Panc1 (cell line): ENCODE measurements around the gene TMEM256. TPM values are rescaled to one million over a fixed set of nuclear protein-coding genes. Genes with fewer than 3 reads are reported as not detected.

Experiments used
- ATAC-seq: fragments of 200-7000 bp; cut with Tn5 transposase; 2 replicates; pipeline ENCODE4 v1.9.1; 2020; ENCODE audit warnings: mild to moderate bottlenecking, moderate library complexity
- BruUV-seq: library from RNA; stranded (reverse); fragments of 400-500 nt; replicated peaks from 2 replicates; lab custom pipeline; 2021; lab: Mats Ljungman, UMichigan
- CTCF ChIA-PET: fragments of 300-600 bp; sonication (Branson Sonifier 250); formaldehyde crosslinking; loops from one replicate; lab custom pipeline; 2022; ENCODE audit warnings: antibody characterized with exemption; lab: Charles Lee
- POLR2A ChIA-PET: fragments of 300-600 bp; sonication (Branson Sonifier 250); formaldehyde crosslinking; loops from one replicate; lab custom pipeline; 2022; ENCODE audit warnings: antibody characterized with exemption; lab: Charles Lee
- DNase-seq: peaks from one replicate; pipeline ENCODE4 v3.0.0-alpha.2; 2010; ENCODE audit warnings: low read depth, low spot score
- H3K27ac ChIP-seq: 2 replicates; pipeline ENCODE4 v1.5.1; 2011; ENCODE audit warnings: mild to moderate bottlenecking, low read length, inconsistent platforms
- H3K27me3 ChIP-seq: fragments of 200-500 bp; sonication (Bioruptor generic); 2 replicates; pipeline ENCODE4 v1.6.0; 2014; ENCODE audit warnings: low read length, inconsistent platforms; ENCODE audit not compliant: control insufficient read depth, insufficient read depth
- H3K36me3 ChIP-seq: fragments of 200-500 bp; sonication (Bioruptor generic); 2 replicates; pipeline ENCODE4 v1.5.1; 2014; ENCODE audit warnings: inconsistent platforms, mild to moderate bottlenecking, low read length, moderate library complexity; ENCODE audit not compliant: control insufficient read depth, insufficient read depth
- H3K4me1 ChIP-seq: 2 replicates; pipeline ENCODE4 v1.5.1; 2011; ENCODE audit warnings: inconsistent platforms, mild to moderate bottlenecking, low read length, moderate library complexity; ENCODE audit not compliant: control insufficient read depth, insufficient read depth
- H3K4me3 ChIP-seq, 2 experiments: 2 replicates each; pipeline ENCODE4 v1.5.1; 2011 to 2012; ENCODE audit warnings: low read depth in 2 of 2, low read length in 2 of 2, mild to moderate bottlenecking in 2 of 2, inconsistent platforms in 1 of 2, moderate library complexity in 1 of 2
- H3K9me3 ChIP-seq: fragments of 200-500 bp; sonication (Bioruptor generic); 2 replicates; pipeline ENCODE4 v1.5.1; 2014; ENCODE audit warnings: low read depth, mild to moderate bottlenecking, inconsistent platforms, low read length, moderate library complexity; ENCODE audit not compliant: control insufficient read depth, insufficient read depth
- CTCF ChIP-seq: fragments of 450-650 bp; IDR thresholded peaks from 2 replicates; pipeline ENCODE4 v1.5.1; 2017; ENCODE audit warnings: mild to moderate bottlenecking
- POLR2AphosphoS5 ChIP-seq: IDR thresholded peaks from 2 replicates; pipeline ENCODE4 v1.6.1; 2012; ENCODE audit warnings: mild to moderate bottlenecking, low read depth, low read length, moderate library complexity
- REST ChIP-seq, 2 experiments: IDR thresholded peaks; 2 replicates each; pipeline ENCODE4 v1.6.1; 2011 to 2012; ENCODE audit warnings: low read depth in 2 of 2, control low read depth in 1 of 2, low read length in 1 of 2, mild to moderate bottlenecking in 1 of 2, moderate library complexity in 1 of 2; ENCODE audit not compliant: insufficient read depth in 1 of 2
- SIN3A ChIP-seq: IDR thresholded peaks from 2 replicates; pipeline ENCODE4 v1.6.1; 2012; ENCODE audit warnings: low read depth, mild to moderate bottlenecking, low read length, moderate library complexity, borderline replicate concordance; ENCODE audit not compliant: insufficient read depth
- TCF7L2 ChIP-seq: IDR thresholded peaks from 2 replicates; pipeline ENCODE4 v1.6.1; 2011; ENCODE audit warnings: mild to moderate bottlenecking, low read depth, low read length, inconsistent platforms
- in situ Hi-C: cut with HindIII; loops from 2 replicates; pipeline ENCODE4 v1.10.0; 2016; ENCODE audit warnings: low sequenced_read_pairs, low pct_unique_long_range_greater_than_20kb
- intact Hi-C: fragments of 100-400 bp; cut with micrococcal nuclease; formaldehyde crosslinking; loops from one replicate; pipeline ENCODE4 v1.10.0; 2022; ENCODE audit not compliant: unreplicated experiment
- total RNA-seq: library from RNA; stranded (reverse); gene quantifications from one replicate; pipeline ENCODE4 v1.2.1, GENCODE V29; 2021; ENCODE audit not compliant: unreplicated experiment

TMEM256 gene
- total RNA-seq, 1 experiment from 2014 or later = 35.8 TPM

- Histone ChIP-seq H3K9me3 (peaks cover 3% of the 10 kb centered on the region; the same call in 1 of the 2 replicates), H3K36me3 (peaks cover 2% of the 10 kb centered on the region; the same call in 1 of the 2 replicates), H3K4me1 (no peaks in the 10 kb centered on the region), H3K27ac (no peak overlapping the region), H3K4me3 (no peak overlapping the region), H3K27me3 (no peaks in the 10 kb centered on the region)
- ATAC-seq (no peak), DNase-seq (no peak)
- CTCF ChIA-PET = no interaction called here
- no peak for TF ChIP-seq TCF7L2
- TF ChIP-seq REST (IDR thresholded peaks at IDR 0.05; ENCODE audit: insufficient read depth in 1 of 2, low read depth in 2 of 2, low read length in 1 of 2) = no peak
- TF ChIP-seq SIN3A = no peak
- POLR2A ChIA-PET = no interaction called here
- in situ Hi-C loops (no loop called here), intact Hi-C loops (no loop called here)
- no TSS peak for BruUV-seq
Measured at GRCh38 chr17:7379134-7379533, 24.8 kb downstream of the TMEM256 start.

DNA sequence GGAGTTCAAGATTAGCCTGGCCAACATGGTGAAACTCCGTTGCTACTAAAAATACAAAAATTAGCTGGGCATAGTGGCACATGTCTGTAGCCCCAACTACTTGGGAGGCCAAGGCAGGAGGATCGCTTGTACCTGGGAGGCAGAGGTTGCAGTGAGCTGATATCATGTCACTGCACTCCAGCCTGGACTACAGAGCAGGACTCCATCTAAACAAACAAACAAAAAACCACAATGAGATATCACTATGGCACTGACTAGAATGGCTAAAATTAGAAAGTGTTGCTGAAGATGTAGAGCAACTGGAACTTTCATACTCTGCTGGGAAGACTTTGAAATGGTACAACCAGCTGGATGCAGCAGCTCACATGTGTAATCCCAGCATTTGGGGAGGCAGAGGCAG is 29.5 kb downstream of the TMEM256 start:
- H3K4me1 ChIP-seq = no peaks in the 10 kb centered on the region
- TF ChIP-seq SIN3A (no peak), TCF7L2 (no peak), POLR2AphosphoS5 (no peak), REST (IDR thresholded peaks at IDR 0.05; ENCODE audit: insufficient read depth in 1 of 2, low read depth in 2 of 2, low read length in 1 of 2) (no peak), CTCF (no peak)
- no peaks in the 10 kb centered on the region for H3K36me3 ChIP-seq
- ChIA-PET CTCF (no interaction called here), POLR2A (interaction anchor here (0.7 kb wide), 1 partner anchor 164 kb away, joined by 3 read pairs; no protein-coding TSS in a partner anchor)
- no TSS peak for BruUV-seq
- peaks cover 3% of the 10 kb centered on the region; the same call in 1 of the 2 replicates for H3K9me3 ChIP-seq
- no peak overlapping the region for H3K27ac ChIP-seq
- intact Hi-C loops = no loop called here
- in situ Hi-C loops = no loop called here
- ATAC-seq = no peak
- no peak for DNase-seq
- H3K4me3 ChIP-seq = no peak overlapping the region
- no peaks in the 10 kb centered on the region for H3K27me3 ChIP-seq
